WTC11 (cell line): ENCODE data around the gene CCDC28A. TPM values are rescaled to one million over a fixed set of nuclear protein-coding genes. Genes with fewer than 3 reads are reported as not detected.

Experiments
- ATAC-seq: fragments of 200-7000 bp; cut with Tn5 transposase; 2 replicates; pipeline ENCODE4 v1.10.0; 2021; ENCODE audit warnings: mild to moderate bottlenecking, moderate library complexity
- CTCF ChIA-PET: fragments of 300-600 bp; sonication (Branson Sonifier 250); formaldehyde crosslinking; loops from one replicate; lab custom pipeline; 2021; ENCODE audit warnings: antibody characterized with exemption; lab: Charles Lee
- POLR2A ChIA-PET: fragments of 350-600 bp; sonication (Branson Sonifier 250); formaldehyde crosslinking; loops from one replicate; lab custom pipeline; 2021; ENCODE audit warnings: antibody characterized with exemption; lab: Charles Lee
- DNase-seq: peaks from one replicate; pipeline ENCODE4 v3.0.0; 2021; ENCODE audit warnings: low spot score
- H3K27ac Mint-ChIP-seq: 2 replicates; pipeline ENCODE4 v1.8.0; 2021; ENCODE audit warnings: mixed read lengths
- H3K27me3 Mint-ChIP-seq: 2 replicates; pipeline ENCODE4 v1.8.0; 2021; ENCODE audit warnings: low read depth, mild to moderate bottlenecking, moderate library complexity, mixed read lengths
- H3K36me3 Mint-ChIP-seq: 2 replicates; pipeline ENCODE4 v1.8.0; 2021; ENCODE audit warnings: mixed read lengths
- H3K4me1 Mint-ChIP-seq: 2 replicates; pipeline ENCODE4 v1.8.0; 2022; ENCODE audit warnings: mixed read lengths
- H3K4me3 Mint-ChIP-seq: 2 replicates; pipeline ENCODE4 v1.8.0; 2021; ENCODE audit warnings: mild to moderate bottlenecking, moderate library complexity, mixed read lengths
- H3K9me3 Mint-ChIP-seq: 2 replicates; pipeline ENCODE4 v1.8.0; 2021; ENCODE audit warnings: mixed read lengths
- ATF1 ChIP-seq: sonication (generic); formaldehyde crosslinking; IDR thresholded peaks from 2 replicates; pipeline ENCODE4 v1.8.1; 2023; ENCODE audit warnings: mild to moderate bottlenecking, moderate library complexity, missing genetic modification reagents
- CREB1 ChIP-seq: sonication (generic); formaldehyde crosslinking; IDR thresholded peaks from 2 replicates; pipeline ENCODE4 v1.8.0; 2023; ENCODE audit warnings: mild to moderate bottlenecking, missing genetic modification reagents
- ELF4 ChIP-seq: sonication (generic); formaldehyde crosslinking; IDR thresholded peaks from 2 replicates; pipeline ENCODE4 v1.8.1; 2022; ENCODE audit warnings: low read depth, mild to moderate bottlenecking, moderate library complexity, missing genetic modification reagents
- FOXP4 ChIP-seq: sonication (generic); formaldehyde crosslinking; IDR thresholded peaks from 2 replicates; pipeline ENCODE4 v1.8.0; 2022; ENCODE audit warnings: mild to moderate bottlenecking, missing genetic modification reagents
- GABPB1 ChIP-seq: sonication (generic); formaldehyde crosslinking; IDR thresholded peaks from 2 replicates; pipeline ENCODE4 v1.8.1; 2023; ENCODE audit warnings: mild to moderate bottlenecking, missing genetic modification reagents
- MXD4 ChIP-seq: fragments of 250-450 bp; sonication (Bioruptor Pico); IDR thresholded peaks from 2 replicates; pipeline ENCODE4 v1.8.0; 2021; ENCODE audit warnings: mild to moderate bottlenecking, moderate library complexity, borderline replicate concordance
- NFYB ChIP-seq: sonication (generic); formaldehyde crosslinking; conservative IDR thresholded peaks from 2 replicates; pipeline ENCODE4 v1.8.0; 2022; ENCODE audit warnings: low read depth, missing genetic modification reagents
- RELA ChIP-seq: sonication (generic); formaldehyde crosslinking; IDR thresholded peaks from 2 replicates; pipeline ENCODE4 v1.8.1; 2022; ENCODE audit warnings: missing genetic modification reagents, mild to moderate bottlenecking, borderline replicate concordance
- SP1 ChIP-seq: sonication (generic); formaldehyde crosslinking; conservative IDR thresholded peaks from 2 replicates; pipeline ENCODE4 v1.8.1; 2022; ENCODE audit warnings: missing genetic modification reagents
- TEAD1 ChIP-seq: sonication (generic); formaldehyde crosslinking; IDR thresholded peaks from 2 replicates; pipeline ENCODE4 v1.8.0; 2022; ENCODE audit warnings: mild to moderate bottlenecking, missing genetic modification reagents
- TEAD4 ChIP-seq: sonication (generic); formaldehyde crosslinking; IDR thresholded peaks from 2 replicates; pipeline ENCODE4 v1.8.0; 2022; ENCODE audit warnings: mild to moderate bottlenecking, missing genetic modification reagents
- ZNF121 ChIP-seq: sonication (generic); formaldehyde crosslinking; IDR thresholded peaks from 2 replicates; pipeline ENCODE4 v1.8.0; 2023; ENCODE audit warnings: missing genetic modification reagents
- ZNF396 ChIP-seq: fragments of 250-450 bp; sonication (Bioruptor Pico); IDR thresholded peaks from 2 replicates; pipeline ENCODE4 v1.8.0; 2021; ENCODE audit warnings: mild to moderate bottlenecking, moderate library complexity, borderline replicate concordance
- total RNA-seq: library from RNA; stranded (reverse); gene quantifications from 3 replicates; pipeline ENCODE4 v1.2.3, GENCODE V29; 2021
- TF ChIP-seq, protein P1 (sequence below): fragments of 250-450 bp; sonication (Bioruptor Pico); IDR thresholded peaks from 2 replicates; pipeline ENCODE4 v2.1.2; 2022; ENCODE audit warnings: mild to moderate bottlenecking, moderate library complexity
- TF ChIP-seq, protein P2 (sequence below): sonication (generic); formaldehyde crosslinking; IDR thresholded peaks from 2 replicates; pipeline ENCODE4 v1.8.0; 2022; ENCODE audit warnings: missing genetic modification reagents
- TF ChIP-seq, protein P3 (sequence below): sonication (generic); formaldehyde crosslinking; IDR thresholded peaks from 2 replicates; pipeline ENCODE4 v1.8.1; 2023; ENCODE audit warnings: mild to moderate bottlenecking, missing genetic modification reagents, moderate library complexity
- TF ChIP-seq, protein P4 (sequence below): sonication (generic); formaldehyde crosslinking; IDR thresholded peaks from 2 replicates; pipeline ENCODE4 v1.8.1; 2023; ENCODE audit warnings: mild to moderate bottlenecking, moderate library complexity, missing genetic modification reagents
- TF ChIP-seq, protein P5 (sequence below): sonication (generic); formaldehyde crosslinking; IDR thresholded peaks from 2 replicates; pipeline ENCODE4 v1.8.0; 2023; ENCODE audit warnings: missing genetic modification reagents

The CCDC28A gene
- total RNA-seq, 1 experiment from 2014 or later, result 8.7 TPM

DNA sequence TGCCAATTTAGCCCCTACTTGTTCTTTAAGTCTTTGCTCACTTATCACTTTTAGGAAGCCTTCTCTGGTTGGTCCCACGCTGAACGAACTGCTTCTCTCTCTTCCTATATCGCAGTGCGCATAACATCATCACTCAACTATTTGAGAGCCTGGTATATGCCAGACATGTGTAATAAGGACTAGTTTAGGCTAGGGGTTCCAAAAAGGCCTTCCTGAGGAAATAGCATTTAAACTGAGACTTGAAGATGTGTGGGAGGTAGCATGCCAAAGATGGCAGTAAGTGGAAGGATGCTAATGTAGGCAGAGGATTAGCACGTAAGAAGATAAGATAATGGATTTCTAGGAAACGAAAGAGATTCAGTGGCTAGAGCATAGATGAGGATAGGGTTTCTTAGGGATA is 4.8 kb downstream of the CCDC28A start (continued):
- no peak for TF ChIP-seq ZNF396 (CRISPR knock-in tag)
- TF ChIP-seq ELF4 (CRISPR knock-in tag), result no peak
- no peak for TF ChIP-seq GABPB1 (CRISPR knock-in tag)
- TF ChIP-seq SP1 (CRISPR knock-in tag), result no peak

GRCh38 chr6:138782243-138782642 is 8.7 kb downstream of the CCDC28A start:
- POLR2A ChIA-PET, result no interaction called here

More at GRCh38 chr6:138782243-138782642, 8.7 kb downstream of the CCDC28A start:
- no peak for DNase-seq
- H3K9me3 Mint-ChIP-seq, result no peaks in the 10 kb centered on the region
- no peaks in the 10 kb centered on the region for H3K36me3 Mint-ChIP-seq
- H3K4me1 Mint-ChIP-seq, result no peaks in the 10 kb centered on the region
- TF ChIP-seq, protein P1, sequence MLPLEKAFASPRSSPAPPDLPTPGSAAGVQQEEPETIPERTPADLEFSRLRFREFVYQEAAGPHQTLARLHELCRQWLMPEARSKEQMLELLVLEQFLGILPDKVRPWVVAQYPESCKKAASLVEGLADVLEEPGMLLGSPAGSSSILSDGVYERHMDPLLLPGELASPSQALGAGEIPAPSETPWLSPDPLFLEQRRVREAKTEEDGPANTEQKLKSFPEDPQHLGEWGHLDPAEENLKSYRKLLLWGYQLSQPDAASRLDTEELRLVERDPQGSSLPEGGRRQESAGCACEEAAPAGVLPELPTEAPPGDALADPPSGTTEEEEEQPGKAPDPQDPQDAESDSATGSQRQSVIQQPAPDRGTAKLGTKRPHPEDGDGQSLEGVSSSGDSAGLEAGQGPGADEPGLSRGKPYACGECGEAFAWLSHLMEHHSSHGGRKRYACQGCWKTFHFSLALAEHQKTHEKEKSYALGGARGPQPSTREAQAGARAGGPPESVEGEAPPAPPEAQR, result no peak
- TF ChIP-seq, protein P2, sequence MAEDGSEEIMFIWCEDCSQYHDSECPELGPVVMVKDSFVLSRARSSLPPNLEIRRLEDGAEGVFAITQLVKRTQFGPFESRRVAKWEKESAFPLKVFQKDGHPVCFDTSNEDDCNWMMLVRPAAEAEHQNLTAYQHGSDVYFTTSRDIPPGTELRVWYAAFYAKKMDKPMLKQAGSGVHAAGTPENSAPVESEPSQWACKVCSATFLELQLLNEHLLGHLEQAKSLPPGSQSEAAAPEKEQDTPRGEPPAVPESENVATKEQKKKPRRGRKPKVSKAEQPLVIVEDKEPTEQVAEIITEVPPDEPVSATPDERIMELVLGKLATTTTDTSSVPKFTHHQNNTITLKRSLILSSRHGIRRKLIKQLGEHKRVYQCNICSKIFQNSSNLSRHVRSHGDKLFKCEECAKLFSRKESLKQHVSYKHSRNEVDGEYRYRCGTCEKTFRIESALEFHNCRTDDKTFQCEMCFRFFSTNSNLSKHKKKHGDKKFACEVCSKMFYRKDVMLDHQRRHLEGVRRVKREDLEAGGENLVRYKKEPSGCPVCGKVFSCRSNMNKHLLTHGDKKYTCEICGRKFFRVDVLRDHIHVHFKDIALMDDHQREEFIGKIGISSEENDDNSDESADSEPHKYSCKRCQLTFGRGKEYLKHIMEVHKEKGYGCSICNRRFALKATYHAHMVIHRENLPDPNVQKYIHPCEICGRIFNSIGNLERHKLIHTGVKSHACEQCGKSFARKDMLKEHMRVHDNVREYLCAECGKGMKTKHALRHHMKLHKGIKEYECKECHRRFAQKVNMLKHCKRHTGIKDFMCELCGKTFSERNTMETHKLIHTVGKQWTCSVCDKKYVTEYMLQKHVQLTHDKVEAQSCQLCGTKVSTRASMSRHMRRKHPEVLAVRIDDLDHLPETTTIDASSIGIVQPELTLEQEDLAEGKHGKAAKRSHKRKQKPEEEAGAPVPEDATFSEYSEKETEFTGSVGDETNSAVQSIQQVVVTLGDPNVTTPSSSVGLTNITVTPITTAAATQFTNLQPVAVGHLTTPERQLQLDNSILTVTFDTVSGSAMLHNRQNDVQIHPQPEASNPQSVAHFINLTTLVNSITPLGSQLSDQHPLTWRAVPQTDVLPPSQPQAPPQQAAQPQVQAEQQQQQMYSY (CRISPR knock-in tag), result no peak
- TF ChIP-seq FOXP4 (CRISPR knock-in tag), result no peak
- TF ChIP-seq, protein P3, sequence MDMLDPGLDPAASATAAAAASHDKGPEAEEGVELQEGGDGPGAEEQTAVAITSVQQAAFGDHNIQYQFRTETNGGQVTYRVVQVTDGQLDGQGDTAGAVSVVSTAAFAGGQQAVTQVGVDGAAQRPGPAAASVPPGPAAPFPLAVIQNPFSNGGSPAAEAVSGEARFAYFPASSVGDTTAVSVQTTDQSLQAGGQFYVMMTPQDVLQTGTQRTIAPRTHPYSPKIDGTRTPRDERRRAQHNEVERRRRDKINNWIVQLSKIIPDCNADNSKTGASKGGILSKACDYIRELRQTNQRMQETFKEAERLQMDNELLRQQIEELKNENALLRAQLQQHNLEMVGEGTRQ (CRISPR knock-in tag), result no peak
- TF ChIP-seq MXD4 (CRISPR knock-in tag), result no peak
- no peak for TF ChIP-seq TEAD1 (CRISPR knock-in tag)
- no peak for TF ChIP-seq CREB1 (CRISPR knock-in tag)
- TF ChIP-seq TEAD4 (CRISPR knock-in tag), result no peak
- TF ChIP-seq, protein P4, sequence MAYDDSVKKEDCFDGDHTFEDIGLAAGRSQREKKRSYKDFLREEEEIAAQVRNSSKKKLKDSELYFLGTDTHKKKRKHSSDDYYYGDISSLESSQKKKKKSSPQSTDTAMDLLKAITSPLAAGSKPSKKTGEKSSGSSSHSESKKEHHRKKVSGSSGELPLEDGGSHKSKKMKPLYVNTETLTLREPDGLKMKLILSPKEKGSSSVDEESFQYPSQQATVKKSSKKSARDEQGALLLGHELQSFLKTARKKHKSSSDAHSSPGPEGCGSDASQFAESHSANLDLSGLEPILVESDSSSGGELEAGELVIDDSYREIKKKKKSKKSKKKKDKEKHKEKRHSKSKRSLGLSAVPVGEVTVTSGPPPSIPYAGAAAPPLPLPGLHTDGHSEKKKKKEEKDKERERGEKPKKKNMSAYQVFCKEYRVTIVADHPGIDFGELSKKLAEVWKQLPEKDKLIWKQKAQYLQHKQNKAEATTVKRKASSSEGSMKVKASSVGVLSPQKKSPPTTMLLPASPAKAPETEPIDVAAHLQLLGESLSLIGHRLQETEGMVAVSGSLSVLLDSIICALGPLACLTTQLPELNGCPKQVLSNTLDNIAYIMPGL (CRISPR knock-in tag), result no peak
- no peak for TF ChIP-seq NFYB (CRISPR knock-in tag)
- no peak for TF ChIP-seq ZNF121 (CRISPR knock-in tag)
- TF ChIP-seq RELA (CRISPR knock-in tag), result no peak
- TF ChIP-seq, protein P5, sequence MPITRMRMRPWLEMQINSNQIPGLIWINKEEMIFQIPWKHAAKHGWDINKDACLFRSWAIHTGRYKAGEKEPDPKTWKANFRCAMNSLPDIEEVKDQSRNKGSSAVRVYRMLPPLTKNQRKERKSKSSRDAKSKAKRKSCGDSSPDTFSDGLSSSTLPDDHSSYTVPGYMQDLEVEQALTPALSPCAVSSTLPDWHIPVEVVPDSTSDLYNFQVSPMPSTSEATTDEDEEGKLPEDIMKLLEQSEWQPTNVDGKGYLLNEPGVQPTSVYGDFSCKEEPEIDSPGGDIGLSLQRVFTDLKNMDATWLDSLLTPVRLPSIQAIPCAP (CRISPR knock-in tag), result no peak
- TF ChIP-seq ATF1 (CRISPR knock-in tag), result no peak
- H3K27ac Mint-ChIP-seq, result no peak overlapping the region
- no peaks in the 10 kb centered on the region for H3K27me3 Mint-ChIP-seq
- H3K4me3 Mint-ChIP-seq, result no peak overlapping the region
- no peak for ATAC-seq
- CTCF ChIA-PET, result no interaction called here
